Activated naive CD4-positive, alpha-beta T cell treated with Interleukin-2 at 50 U/mL for 16 hours (primary cell): Measurements from ENCODE around the gene NOS1AP.

ENCODE experiments used
- DNase-seq: peaks from one replicate; pipeline ENCODE4 v3.0.0-alpha.2; 2020

NOS1AP gene

DNA sequence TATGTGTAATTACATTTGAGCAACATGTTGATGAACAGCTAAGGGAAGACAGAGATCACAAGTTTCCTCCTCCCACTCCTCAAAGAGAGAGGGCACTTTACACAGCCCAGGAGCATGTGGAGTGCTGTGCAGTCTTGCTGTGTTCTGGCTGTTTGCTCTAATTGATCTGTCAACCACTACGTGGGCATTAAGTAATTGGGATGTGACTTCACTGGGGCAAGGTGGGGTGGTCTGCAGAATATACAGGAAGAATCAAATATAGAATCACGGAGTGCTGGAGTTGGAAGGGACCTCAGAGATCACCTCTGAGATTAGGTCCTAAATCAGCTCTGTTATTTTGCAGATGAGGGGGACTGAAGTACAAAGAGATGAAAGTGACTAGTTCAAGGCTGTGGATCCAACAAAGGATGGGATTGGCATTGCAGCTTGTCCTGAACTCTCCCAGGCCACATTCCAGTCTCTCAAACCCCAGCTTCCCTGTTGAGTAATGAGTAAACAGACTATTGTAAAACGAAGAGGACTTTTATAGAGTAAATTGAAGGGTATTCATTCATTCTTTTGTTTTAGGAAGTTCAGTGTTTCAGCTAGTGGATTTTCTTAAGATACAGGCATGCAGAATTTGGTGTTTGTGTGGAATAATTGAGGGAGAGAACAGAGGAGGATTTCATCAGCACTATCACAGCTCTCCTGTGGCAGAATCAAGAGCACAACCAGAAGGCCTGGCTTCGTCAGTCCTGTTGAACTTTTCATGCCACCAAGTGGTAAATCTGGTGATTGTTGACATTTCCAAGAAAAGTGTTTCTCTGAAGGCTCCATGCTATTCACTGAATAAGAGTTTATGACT lies 22.4 kb downstream of the NOS1AP start:
- DNase-seq = no peak

DNA sequence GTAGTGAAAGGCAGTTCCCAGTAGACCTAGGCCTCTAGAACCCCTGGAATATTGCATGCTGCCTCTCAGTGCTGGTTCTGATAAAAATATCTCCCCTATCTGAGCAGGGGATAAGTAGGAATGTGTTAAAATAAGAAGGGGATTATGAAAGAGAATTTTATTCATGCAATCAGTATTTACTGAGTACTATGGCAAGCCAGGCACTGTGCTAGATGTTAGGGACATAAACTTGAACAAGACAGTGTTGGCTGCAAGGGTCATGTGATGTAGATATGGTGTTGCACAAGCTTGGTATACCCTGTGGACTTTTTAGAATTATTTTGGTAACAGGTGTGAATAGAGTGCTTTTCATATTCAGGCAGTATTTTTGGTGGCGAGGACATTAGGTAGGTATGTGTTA lies 23.6 kb downstream of the NOS1AP start:
- no peak for DNase-seq

DNA sequence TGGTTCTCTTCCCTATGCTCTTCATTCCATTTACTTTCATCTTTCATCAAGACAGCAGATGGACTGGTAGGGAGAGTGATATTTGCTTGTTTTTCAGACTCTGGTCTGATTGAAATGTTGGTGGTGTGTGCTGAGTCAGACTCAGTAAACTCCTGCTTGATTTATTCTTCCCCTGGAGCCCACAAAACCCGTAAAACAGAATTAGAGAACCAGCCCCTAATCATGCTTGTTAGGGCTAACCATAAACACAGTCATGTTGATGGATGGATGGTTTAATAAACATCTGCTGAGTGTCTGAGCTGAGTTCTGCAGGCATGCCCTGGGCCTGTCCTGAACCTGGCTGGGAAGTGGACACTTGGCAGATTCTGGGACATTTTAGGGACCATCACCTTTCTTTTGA lies 24.8 kb downstream of the NOS1AP start:
- no peak for DNase-seq

DNA sequence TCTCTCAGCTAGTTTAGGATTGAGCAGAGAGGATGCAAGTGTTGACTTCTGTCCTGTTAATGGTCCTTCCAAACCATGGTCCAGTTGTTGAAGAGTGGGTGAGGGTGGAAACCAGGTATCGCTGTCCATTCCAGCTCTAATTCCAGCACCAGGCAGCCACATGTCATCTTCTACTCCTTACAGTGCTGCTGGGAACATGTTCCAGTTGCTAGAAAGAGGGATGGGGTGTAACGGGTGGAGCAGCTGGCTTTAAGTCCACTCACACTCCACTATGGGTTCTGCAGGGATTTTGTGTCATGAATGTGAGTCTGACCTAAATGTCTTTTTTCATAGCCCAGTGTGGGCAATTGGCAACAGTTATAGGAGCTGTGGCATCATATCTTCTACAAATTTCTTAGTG lies 25.2 kb downstream of the NOS1AP start:
- DNase-seq = no peak

DNA sequence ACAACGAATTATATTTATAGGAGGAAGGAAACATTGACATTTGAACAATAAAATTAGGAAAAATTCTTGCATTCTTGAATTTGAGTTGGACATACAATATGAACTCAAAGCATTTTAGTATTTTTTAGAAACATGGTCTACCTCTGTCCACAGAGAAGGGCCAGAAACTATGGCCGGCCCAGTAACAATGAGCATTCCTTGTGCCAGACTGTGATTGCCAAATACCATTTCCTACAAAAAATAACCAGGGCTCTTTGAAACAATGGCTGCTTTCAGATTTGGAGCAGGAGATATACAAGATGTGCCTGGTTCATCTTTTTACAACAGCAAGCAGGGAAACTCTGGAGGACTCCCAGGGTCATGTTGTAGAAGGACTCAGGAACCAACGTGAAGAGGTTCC lies 38.4 kb downstream of the NOS1AP start:
- no peak for DNase-seq

DNA sequence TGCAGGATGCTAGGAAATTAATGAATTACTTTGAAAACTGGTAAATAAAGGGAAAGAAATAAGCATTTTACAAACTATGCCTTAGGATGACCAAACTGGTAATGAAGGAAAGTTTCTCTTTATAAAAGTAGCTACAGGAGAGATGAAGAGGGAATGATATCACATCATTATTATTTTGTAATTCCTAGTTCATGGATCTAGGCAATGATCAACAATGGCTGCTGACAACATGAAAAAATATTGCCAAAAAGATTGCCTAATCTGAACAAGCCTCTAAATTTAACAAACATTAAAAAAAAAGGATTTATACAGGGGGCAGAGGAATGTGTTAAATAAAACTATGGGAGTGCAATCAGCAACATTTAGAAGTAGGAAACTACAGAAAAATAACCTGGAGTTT lies 38.9 kb downstream of the NOS1AP start:
- DNase-seq = no peak

DNA sequence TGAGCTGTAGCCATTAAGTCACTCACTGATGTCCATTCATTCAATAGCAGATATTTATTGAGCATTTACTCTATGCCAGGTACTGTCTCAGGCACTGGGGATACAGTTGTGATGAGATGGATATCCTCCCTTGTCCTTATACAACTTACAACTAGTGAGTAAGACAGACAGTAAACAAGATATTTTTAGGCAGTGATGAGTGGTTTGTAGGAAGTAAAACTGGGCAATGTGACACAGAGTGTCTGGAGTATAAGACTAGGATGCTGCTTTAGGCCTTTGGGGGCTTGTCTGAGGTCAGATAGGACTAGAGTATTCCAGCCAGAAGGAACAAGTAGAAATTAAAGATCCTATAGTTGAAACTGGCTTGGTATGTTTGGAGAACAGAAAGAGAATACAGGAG lies 41.4 kb downstream of the NOS1AP start:
- DNase-seq = no peak

DNA sequence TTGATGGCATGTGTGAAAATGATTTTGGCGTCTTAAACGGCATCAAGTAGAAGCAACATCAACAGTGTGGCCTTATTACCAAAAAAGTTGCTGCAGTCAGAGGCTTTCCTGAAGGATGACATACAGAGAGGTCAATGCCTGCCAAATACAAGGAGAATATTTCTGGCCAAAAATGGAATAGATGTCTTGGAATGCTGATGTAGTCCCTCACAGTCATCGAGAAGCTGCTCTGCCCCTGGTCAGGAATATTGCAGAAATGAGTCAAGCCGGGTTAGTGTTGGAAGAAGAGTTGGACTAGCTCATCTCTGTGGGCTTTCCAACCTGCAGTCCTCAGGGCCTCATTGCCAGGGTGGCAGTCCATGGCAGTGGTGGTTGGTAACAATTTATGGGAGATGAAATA lies 42.1 kb downstream of the NOS1AP start:
- no peak for DNase-seq

DNA sequence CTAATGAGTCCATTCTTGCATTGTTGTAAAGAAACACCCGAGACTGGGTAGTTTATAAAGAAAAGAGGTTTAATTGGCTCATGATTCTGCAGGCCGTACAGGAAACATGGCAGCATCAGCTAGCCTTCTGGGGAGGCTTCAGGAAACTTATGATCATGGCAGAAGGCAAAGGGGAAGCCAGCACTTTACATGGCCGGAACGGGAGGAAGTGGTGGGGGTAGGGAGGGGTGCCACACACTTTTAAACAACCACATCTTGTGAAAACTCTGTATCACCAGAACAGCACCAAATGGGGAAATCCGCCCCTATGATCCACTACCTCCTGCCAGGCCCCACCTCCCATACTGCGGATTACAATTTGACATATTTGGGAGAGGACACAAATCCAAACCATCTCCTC lies 43.9 kb downstream of the NOS1AP start:
- no peak for DNase-seq

DNA sequence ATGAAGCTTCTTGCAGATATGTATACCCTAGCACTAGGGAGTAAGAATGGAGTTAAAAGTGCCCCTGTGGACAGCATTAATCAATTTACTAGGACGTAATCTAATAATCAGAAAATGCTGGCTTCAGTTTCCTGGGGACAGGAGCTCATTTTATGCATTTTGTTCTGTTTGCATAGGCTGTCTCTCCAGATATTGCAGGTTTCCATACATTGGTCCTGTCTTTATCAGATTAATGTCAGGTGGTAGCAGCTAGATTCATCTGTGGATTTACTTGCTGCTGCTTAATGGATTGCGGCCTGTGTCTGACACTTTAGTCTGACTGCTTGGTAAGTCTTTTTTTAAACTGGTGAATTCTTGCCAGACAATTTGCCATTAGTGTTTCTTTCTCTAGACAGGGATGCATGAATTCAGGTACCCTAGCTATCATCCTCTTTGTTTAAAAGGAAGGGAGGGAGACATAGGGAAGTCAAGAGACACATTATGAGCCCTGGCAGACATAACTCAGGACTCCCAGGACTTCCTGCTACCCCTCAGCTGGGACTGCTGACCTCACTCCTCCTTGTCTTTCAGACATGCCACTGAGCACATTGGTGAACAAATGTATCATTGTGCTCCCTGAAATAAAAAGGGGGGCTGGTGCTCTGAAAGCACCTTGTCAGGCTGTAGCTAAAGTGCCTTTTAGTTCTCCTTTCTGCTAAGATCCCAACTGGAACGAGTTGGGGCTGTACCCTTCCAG lies 47.7 kb downstream of the NOS1AP start:
- no peak for DNase-seq

DNA sequence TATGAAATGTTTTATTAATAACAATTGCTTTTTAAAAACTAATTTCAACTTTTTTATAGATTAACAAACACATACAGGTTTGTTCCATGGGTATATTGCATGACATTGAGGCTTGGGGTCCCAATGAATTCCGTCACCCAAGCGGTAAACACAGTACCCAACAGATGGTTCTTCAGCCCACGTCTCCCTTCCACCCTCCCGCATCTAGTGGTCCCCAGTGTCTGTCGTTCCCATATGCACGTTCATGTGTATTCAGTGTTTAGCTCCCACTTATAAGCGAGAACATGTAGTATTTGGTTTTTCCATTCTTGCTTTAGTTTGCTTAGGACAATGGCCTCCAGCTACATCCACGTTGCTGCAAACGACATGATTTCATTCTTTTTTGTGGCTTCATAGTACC lies 48.6 kb downstream of the NOS1AP start:
- no peak for DNase-seq

DNA sequence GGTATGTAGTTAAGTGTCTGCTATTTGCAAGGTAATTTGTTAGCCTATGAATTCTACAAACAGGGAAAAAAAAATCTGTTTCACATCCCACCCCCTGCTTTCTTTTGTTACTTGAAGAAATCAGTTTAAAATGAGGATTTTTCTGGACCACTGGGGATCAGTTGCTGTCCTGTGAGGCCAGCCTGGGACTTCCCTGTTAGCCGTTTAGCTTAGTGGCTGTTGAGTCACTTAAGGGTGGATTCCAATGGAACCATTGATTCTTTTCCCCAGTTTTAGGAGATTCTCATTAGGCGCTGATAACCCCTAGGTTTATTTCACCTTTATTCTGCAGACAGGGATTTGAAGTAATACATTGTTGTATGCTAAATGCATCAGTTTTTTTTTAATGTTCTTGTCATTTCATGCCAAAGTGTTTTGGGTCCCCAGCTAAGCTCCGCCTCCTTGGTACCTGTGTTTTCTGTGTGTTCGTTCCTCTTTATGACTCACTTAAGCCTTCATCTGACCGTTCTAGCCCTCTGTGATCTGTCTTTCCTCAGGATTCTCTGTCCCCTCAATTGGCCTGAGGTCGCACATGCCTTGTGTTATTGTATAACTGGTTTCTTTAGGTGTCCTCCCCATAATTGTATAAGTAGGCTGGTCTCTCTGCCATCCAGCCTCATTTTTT lies 59.3 kb downstream of the NOS1AP start:
- DNase-seq = no peak

DNA sequence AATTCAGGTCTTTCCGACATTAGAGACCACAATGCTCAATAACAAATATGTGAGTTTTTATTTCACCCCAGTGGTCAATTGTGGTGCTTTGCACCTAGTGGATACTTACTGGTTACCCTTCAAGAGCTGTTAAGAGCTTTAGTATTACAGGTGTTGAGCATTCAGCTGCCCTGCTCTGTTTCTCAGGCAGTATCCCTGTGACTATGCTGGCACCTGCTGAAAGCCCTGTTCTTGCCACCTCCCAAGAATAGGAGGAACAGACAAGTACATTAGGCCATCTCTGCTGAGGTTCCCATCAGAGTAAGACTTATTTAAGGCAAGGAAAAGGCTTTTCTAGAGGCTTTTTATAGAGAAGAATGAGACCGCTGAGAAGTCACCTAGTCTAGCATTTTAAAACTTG lies 60.8 kb downstream of the NOS1AP start:
- no peak for DNase-seq

DNA sequence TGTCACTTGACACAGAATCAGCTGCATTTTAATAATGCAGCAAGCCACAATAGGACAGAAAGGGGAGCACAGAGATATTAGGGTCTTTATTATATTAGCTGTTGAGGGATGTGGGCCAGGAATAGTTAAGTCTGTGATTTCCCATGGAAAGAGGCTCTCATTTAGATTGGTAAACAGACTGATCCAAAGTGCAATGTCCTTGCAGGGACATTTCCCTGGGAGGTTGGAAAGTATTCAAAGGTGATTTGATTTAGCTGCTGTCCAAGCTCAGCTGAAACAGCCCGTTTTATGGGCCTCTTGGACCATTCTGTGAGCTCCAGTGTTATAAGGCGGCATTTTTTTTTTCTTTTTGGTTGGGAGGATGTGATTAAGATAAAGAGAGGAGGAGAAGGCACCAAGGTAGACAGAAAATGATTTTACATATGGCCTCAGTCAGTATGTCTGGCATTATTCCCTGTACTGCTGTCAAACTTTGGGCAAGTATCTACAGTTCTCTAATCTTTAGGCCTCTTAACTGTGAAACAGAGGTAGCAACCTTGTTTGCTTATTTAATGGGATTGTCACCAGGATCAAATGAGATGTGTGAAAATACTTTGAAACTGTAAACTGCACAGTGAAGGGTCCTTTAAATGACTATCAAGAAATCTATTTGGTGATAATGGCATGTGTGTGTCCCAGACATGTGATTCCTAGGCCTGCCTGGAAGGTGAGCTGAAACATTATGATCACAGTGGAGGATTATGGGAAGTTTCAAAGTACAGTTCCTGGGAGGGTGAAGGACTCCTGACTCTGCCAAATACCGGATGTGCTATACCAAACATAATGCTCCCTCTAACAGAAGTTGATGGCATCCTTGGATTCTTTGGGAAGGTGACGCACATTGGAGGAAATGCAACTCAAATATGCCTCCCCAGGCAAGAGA lies 62.2 kb downstream of the NOS1AP start:
- DNase-seq = no peak

DNA sequence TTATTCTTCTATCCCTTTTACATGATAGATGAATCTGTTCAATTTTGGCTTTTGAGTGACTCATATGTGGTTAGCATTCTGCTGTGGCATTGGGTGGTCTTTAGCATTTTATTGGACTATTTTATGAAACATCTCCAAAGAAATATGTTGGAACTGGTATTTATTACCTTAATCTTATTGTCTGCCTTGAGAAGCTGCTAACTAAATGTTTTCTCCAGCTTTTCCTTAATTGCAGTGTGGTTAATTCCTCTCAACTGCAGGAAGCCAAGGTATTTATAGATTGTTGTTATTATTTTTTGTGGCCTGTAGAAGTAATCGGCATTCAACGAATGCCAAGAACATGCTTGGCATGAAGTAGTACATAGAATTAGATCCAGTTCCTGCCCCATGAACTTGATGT lies 64.1 kb downstream of the NOS1AP start:
- DNase-seq = no peak

DNA sequence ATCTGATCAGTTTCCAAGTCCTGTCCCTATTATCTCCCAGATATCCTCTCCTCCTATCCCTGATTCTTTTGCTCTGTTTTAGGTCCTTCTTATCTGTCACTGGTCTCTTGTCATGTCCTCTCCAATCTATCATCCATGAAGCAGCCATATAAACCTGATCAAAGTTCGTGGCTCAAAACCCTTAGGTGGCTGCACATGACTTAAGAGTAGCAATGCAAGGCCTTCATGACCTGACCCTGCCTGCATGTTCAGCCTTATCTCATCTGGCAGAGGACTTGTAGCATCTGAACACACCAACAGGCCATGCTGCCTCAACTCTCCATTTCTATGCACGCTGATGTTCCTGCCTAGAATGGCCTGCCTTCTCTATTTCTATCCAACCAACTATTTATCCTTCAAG lies 65.2 kb downstream of the NOS1AP start:
- DNase-seq = no peak

DNA sequence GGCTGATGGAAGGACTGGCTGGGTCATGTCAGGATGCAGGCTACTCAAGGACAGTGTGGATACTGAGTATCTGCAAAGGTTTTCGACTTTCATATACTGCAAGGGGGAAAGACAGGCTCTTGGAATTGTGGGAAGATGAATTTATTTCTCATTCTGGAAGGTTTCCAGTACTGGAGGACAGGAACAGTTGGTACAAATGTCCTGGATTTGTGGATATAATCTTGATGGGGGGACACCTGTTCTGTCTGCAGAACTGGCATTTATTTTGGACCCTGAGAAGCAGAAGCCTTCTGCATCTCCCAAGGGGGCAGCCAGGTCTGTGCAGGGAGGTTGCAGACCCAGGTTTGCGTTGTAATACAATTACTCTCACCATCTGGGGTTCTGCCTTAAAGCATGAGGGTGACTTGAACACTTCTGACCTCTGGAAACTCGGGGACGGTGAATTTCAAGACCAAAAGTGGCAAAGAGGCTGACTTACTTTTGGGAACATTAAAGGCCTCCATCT lies 65.8 kb downstream of the NOS1AP start:
- no peak for DNase-seq

DNA sequence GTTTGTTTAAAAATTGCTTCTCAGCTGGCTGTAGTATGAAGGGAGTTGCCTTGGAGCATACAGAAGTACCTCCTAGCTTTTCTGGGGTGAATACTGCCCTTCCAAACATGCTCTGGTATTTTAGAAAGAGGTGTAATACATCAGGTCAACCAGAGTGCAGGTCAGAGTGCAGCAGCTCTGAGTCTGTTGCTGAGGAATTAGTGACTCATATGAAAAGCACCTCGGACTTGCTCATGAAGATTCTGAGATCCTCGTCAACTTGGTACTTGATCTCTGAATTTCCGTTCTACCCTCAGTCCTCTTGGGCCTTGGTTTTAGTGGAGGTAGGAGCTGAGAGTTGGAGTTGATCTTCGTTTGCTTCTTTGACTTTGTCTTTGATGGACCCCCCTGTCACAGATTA lies 67.3 kb downstream of the NOS1AP start:
- no peak for DNase-seq

DNA sequence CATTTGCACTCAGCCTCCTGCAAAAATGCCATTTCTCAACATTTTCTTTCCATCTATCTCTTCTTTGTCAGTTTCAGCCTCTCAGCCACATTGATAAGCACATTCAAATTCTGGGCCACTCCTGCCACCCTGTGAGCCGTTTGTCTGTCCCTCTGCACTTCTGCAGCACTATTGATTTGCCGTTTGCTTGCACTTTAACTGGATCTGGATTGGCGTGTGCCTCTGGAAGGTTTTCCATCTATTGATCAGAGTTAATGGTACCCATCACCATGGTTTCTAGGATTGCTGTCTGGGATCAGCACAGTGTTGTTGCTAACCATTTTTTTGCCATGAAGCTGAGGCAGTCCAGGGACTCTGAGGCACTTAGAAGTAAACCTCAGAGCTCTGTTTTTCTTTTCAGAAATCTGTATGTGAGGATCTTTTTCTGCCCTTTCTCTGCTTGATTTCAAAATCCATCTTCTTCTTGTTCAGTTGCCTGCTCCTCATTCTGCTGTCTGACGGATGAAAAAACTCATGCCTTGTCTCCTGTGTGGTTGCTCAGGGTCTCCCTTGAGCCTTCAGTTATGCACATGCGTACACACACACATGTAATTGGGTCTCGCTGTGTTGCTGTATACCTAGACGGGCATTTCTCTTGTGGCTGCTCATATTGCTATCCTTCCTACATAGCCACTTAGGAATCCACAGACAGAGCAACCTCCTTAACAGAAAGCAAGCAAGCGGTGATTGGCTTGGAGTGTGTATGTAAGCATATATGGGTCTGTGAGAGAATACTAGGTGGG lies 67.9 kb downstream of the NOS1AP start:
- no peak for DNase-seq

DNA sequence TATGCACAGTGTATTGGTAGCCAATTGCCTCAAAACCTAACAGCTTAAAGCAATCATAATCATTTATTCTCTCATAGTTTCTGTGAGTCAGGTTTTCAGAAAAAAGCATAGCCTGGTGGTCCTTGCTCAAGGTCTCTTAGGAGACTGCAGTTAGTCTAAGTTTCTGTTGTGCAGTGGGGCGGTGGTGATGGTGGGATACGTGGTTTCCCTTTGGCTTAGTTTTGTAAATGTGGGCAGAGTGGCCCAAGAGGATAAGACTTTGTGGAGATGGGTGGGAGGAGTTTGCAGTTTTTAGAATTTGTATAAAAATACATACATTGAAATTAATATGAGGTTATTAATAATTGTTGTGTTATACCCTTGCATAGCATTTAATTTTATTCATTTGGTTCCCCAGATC lies 68.6 kb downstream of the NOS1AP start:
- DNase-seq = no peak

DNA sequence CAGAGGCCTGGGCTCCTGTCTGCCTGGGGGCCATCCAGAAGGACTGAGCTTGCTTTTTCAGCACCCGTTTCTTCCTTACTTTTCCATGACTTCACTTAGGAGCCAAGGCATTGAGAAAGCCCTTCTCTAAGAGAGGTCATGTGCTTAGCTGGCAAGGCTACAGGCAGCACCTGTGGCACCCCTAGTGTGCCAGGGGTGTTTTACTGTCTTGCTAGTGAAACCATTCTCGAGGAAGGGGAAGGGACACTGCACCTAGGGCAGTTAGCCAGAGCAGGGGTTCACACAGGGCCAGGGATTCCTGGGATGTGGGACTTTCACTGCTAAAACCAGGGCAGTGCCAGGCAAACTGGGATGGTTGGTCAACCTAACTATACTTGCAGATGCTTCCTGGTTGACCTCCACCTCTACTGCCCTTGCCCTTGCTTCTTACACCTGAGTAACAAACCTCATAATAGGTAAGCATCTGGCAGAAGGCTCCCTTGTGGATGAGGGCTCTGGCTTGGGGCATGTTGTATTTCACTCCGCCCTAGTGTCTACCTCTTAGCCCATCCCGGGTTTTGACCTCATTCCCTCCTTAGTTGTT lies 69.2 kb downstream of the NOS1AP start:
- no peak for DNase-seq

DNA sequence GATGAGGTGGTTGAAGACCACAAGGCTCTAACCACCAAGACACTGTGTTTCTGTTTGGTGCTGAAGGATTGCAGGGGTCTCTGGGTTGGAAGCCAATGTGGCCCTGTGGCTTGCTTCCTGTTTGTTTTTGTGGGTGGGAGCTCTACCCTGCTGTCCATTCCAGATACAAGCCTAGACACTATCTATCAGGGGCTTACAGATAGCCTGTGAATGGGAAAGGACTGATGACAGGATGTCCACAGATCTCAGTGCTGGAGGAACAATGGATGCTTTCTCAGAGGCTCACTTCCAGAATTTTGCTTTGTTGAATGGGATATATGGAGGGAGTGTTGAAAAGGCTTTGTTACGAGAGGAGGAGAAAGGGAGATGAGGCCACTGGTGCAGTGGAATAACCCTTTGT lies 69.7 kb downstream of the NOS1AP start:
- DNase-seq = no peak
